Ramos (cell line): ENCODE measurements around the gene ATG101.

Source experiments
- in situ Hi-C: fragments of 300-500 bp; cut with MboI; formaldehyde crosslinking; loops from one replicate; pipeline ENCODE4 v1.14.3; 2022; ENCODE audit warnings: low sequenced_read_pairs; ENCODE audit not compliant: unreplicated experiment

Gene ATG101

DNA sequence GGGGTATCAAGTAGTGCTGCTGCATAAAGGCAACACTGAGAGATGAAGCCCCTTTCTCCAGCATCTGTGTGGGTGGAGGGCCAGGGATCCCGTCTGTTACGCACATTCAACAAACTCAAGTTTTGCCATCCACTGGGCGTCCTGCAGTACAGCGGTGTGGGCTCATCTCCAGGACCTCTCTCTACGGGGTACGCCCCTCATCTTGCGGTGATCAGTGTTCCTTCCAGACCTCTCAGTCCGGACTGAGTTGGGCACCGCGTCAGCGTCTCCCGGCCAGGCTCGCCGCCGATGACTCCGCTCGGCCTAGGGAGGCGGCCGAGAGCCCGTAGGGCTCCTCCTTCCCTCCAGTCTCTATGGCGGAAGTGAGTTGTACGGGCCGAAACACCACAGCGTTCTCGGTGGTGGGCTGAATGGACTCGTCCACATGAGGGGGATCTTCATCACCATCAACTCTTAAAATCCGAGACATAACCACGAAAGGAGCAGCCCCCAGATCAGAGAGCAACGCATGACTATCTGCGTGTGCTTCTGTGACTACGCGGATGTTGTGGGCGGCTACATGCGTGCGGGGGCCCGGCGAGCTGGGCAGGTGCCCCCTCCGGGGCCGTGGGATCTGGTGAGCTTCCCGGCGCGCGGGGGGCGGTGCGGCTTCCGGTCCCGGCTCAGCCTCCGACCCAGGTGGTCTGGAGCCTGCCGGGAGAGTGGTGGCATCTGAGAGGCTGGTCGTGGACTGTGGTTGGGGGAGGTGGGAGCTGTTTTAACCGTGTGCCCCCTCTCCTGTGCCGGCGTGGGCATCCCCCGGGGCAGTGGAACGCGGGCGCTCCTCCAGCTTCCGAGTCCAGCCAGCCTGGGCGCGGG is at the start of gene ATG101:
Gene ATG101 (plus strand): TSS at position 652 of the 858 bp plus-strand sequence. CDS start 3,673 bp downstream, outside the sequence.
- in situ Hi-C loops, result no loop called here

- in situ Hi-C loops, result no loop called here
These were observed 49.0 kb upstream of the ATG101 start for GRCh38 chr12:52020539-52021336.

DNA sequence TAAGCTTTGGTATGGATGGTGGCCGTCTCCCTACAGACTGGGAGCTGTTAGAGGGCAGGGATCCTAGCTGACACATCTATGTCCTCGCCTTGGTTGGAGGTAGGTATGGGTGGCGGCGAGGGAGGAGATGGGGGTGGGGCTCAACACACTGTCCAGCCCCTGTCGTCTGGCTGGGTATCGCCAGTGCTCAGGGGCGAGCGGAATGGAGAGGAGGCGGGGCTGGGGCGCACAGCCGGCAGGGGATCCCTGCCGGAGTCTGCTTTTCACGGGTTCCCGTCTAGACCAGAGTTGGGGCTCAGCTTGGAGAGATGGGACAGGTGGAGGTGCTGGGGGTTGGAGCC is 47.0 kb upstream of the ATG101 start:
- in situ Hi-C loops, result no loop called here

DNA sequence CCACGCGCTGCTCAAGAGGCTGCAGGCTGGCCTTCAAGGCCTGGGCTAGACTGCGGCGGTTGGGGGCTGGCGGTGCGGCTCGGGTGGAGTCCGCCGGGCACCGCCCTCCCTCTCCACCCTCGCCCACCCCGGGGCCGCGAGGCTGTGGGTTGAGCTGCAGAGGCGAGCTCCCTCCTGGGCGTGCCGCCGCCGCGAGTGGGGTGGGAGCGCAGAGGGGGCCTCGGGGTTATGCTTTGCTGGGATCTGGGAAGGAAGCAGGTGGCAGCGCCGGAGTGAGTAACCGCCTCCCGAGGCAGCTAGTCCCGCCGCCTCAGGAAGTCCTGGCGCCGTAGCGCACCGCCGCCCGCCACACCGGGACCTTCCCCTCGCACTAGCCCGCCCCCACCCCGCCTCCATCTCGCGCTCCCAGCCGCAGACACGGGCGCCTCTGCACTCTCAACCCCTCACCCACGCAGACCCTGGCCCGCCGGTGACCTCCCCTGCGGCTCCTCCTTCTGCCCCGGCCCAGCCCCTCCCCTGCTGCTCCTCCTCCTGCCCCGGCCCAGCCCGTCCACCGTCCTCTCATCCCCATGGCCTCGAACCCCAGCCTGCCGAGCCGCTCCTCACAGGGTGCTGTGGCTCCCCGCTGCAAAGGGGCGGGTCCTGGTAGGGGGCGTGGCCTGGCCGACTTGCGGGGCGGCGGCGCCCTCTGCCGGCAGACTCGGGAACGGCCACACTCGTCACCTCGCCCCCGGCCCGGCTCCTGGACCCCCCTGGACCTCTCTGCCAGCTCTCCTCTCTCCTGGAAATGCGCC is 46.4 kb upstream of the ATG101 start:
- in situ Hi-C loops, result no loop called here

- in situ Hi-C loops, result no loop called here
These were observed 45.6 kb upstream of the ATG101 start for GRCh38 chr12:52023976-52024688.

- in situ Hi-C loops, result loop anchor here (5.0 kb wide), 2 partner anchors 57 to 92 kb away; no protein-coding TSS in a partner anchor
These were observed 44.9 kb upstream of the ATG101 start for GRCh38 chr12:52024845-52025230.

GRCh38 chr12:52026263-52026662 is 43.5 kb upstream of the ATG101 start:
- in situ Hi-C loops, result loop anchor here (5.0 kb wide), 2 partner anchors 56 to 91 kb away; no protein-coding TSS in a partner anchor

- in situ Hi-C loops, result loop anchor here (5.0 kb wide), 2 partner anchors 55 to 90 kb away; no protein-coding TSS in a partner anchor
These were observed 42.5 kb upstream of the ATG101 start for GRCh38 chr12:52027085-52027843.

DNA sequence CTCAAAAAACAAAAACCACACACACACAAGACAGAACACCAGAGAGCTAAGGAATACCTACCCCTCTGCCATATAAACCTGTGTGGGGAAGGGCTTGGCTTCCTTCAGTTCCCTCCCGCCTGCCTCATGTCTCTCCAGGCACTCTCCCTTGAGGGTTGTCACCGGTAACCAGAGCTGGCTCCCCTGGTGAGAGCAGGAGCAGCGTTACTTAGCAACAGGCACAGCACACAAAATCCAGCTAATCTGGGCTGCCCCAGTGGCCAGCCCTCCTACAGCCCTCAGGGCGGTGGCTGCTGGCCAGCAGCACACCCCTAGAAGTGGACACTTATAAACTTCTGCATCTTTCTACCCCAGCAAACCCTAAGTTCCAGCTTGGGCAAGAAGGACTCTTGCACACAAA is 40.1 kb upstream of the ATG101 start:
- in situ Hi-C loops, result loop anchor here (5.0 kb wide), 2 partner anchors 53 to 88 kb away; no protein-coding TSS in a partner anchor

- in situ Hi-C loops, result no loop called here
These were observed 37.4 kb upstream of the ATG101 start for GRCh38 chr12:52032446-52032803.

GRCh38 chr12:52032804-52033445 is 36.9 kb upstream of the ATG101 start:
- in situ Hi-C loops, result no loop called here

- in situ Hi-C loops, result no loop called here
These were observed 36.2 kb upstream of the ATG101 start for GRCh38 chr12:52033446-52034140.

DNA sequence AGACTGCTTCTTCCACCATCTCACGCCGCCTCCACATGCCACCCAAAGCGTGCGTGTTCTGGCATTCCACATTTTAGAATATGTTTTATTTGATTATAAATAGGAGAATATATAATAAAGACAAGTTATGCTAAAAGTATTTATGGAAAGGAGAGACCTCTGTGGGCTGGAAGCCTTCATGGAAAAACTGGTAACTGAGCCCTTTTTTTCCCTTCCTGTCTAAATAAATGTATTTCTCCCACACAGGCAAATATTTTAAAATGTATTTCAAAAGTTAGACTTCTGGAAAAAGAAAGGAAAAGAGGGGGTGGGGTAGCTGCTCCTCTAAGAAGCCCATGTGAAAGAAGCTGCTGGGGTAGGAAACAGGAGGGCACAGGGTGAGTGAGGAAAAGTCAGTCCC is 34.6 kb upstream of the ATG101 start:
- in situ Hi-C loops, result no loop called here

DNA sequence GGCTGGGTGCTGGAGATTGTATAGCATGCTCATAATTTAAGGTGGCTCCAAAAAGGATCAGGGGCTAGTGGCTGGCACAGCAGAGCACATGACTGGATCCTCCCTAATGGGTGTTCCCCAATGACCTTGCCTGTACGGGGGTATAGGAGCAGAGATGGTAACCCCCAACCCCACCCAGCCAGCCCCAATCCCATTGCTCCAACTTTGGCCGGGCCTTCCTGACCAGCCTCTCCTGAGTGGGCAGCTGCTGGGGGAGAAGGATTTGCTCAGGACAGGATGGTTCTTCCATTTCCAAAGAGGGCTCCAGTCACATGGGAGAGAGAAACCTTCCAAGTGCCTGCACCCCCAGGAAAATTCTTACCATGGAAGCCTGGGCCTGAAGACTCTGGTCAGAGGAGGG is 33.9 kb upstream of the ATG101 start:
- in situ Hi-C loops, result no loop called here

DNA sequence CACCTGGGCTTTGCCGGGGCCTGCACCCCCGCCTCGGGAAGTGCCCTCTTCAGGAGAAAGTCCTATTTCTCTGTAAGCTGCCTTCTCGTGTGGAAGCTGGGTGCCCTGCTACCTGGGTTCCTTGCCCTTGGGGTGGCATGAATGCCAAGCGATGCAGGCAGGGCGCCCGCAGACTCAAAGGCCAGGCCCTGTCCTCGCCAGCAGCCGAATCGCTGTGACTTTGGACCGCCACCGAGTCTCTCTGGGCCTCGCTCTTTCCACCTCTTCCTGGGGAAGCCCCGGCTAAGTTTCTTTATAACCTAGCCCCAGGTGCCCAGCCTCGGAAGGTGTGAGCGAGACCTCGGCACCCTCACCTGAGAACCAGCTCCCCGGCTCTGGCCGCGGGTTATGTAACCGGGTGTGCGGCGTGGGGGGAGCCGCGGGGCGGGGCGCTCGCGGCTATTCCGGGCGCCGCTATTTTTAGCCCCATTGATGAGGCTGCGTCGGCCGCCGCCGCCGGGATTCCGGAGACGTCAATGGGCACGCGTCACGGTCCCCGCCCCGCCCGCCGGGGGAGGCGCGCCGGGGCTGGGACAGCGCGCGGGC is 33.1 kb upstream of the ATG101 start:
- in situ Hi-C loops, result no loop called here

DNA sequence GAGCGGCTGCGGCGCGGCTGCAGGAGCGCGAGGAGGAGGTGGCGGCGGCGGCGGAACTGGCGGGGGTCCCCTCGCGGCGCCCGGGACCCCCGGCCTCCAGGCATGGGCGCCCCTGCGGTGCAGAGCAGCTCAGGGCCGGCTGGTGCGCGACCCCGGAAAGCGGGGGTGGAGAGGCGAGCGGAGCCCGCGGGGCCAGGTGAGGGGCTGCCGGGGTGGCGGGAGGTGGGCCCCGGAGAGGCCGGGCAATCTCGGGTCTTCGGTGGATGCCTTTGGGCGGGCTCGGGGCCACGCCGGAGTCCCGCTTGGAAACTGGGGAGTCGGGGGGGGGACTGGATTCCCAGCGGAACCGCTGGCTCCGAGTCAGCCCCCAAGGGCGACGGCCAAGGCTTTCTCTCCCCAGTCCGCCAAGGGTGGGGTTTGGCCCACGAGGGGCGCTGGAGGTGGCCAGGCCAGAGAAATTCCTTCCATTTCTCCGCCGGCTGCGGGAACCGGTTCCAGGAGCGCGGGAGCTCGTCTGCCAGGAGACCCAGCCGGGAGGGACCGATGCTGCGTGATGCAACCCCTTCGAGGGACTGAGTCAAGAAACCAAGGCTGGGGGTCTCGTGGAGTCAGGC is 32.4 kb upstream of the ATG101 start:
- in situ Hi-C loops, result no loop called here

GRCh38 chr12:52038447-52038846 is 31.3 kb upstream of the ATG101 start:
- in situ Hi-C loops, result no loop called here
